Activated T-cell treated with anti-CD3 and anti-CD28 coated beads for 1 hour (primary cell): Measurements from ENCODE around the gene C3orf70.

Experiments used
- DNase-seq: peaks from one replicate; pipeline ENCODE4 v3.0.0-alpha.2; 2020; ENCODE audit warnings: low read depth

The C3orf70 gene

GRCh38 chr3:185051801-185052200 is 101.1 kb downstream of the C3orf70 start:
- DNase-seq = no peak

GRCh38 chr3:185049710-185050109 is 103.2 kb downstream of the C3orf70 start:
- no peak for DNase-seq

- DNase-seq = no peak
Measured at GRCh38 chr3:185046603-185047002, 106.3 kb downstream of the C3orf70 start.

DNA sequence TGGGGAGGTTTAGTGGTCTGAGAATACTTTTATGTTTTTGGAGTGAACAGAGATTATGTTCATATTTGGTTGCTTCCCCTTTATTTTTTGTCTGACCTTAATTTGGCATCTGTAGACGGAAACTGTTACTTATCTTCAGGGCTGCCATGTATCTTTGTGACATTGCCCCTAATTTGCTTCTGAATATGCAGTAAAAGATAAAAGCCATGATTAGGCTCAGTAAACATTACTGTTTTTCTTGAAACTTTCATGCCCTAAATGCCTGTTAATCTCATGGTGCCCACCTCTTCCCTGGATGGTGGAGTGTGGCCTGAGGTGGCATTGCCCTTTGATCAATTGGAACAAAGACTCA is 106.7 kb downstream of the C3orf70 start:
- no peak for DNase-seq

GRCh38 chr3:185042312-185043050 is 110.4 kb downstream of the C3orf70 start:
- DNase-seq = no peak

DNA sequence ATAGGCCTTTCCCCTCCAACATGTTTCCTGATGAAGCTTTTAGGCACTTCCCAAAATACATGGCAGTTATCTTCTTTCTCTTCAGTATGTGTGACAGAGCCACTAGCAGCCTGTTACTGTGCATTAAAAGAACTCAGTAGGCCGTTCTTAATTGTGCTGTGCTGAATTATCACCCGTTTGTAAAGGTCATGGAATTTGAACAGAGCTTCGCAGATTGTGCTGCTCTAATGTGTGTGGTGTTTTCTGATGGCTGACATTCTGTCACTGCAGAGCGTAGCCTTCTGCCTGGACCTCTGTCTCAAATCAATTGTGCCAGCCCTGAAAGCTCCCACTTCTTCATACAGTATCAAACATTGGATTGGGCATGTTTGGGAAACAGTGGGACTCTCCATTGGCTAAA is 111.3 kb downstream of the C3orf70 start:
- no peak for DNase-seq

GRCh38 chr3:185040425-185040824 is 112.4 kb downstream of the C3orf70 start:
- DNase-seq = no peak

- DNase-seq = no peak
Measured at GRCh38 chr3:185037801-185038200, 115.1 kb downstream of the C3orf70 start.

GRCh38 chr3:185030951-185031350 is 121.9 kb downstream of the C3orf70 start:
- no peak for DNase-seq

GRCh38 chr3:185030399-185030798 is 122.5 kb downstream of the C3orf70 start:
- DNase-seq = no peak

DNA sequence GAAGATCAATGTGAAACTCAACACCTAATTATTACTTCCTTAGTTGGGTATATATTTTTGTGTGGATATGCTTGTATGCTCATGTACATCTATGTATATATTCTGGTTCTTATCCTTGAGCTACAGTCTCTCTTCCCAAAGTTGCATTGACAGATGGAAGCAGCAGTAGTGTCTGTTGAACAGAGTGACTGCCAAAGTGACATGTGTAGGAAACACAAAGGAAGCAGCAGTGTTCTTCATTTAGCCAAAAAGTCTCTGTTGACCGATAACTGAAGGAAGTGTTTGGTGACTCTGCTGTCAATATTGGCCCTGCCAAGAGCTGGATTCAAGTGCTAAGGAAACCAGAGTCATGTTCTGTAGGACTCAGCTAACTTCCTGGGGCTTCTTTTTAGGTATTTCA is 123.8 kb downstream of the C3orf70 start:
- DNase-seq = no peak

GRCh38 chr3:185028121-185028520 is 124.7 kb downstream of the C3orf70 start:
- no peak for DNase-seq
